Suprapubic skin (tissue), 4 donors: ENCODE data around the gene TP53TG3E. TPM values are rescaled to one million over a fixed set of nuclear protein-coding genes. Genes with fewer than 3 reads are reported as not detected.
"Not testable (repeated sequence)": the region's sequence is repeated elsewhere in the genome, so short reads cannot be mapped to it uniquely, and the experiment has no call there.

Experiments used
- DNase-seq, 2 donors: peaks; one replicate each; pipeline ENCODE4 v3.0.0-alpha.2; 2019; ENCODE audit warnings: low spot score in 2 of 2
- H3K27ac ChIP-seq: fragments of 200-600 bp; sonication (generic); one replicate; pipeline ENCODE4 v1.5.1; 2019
- H3K27me3 ChIP-seq: fragments of 200-600 bp; sonication (generic); one replicate; pipeline ENCODE4 v1.5.1; 2019
- H3K36me3 ChIP-seq: fragments of 200-600 bp; sonication (generic); one replicate; pipeline ENCODE4 v1.5.1; 2019
- H3K4me1 ChIP-seq: fragments of 200-600 bp; sonication (generic); one replicate; pipeline ENCODE4 v1.5.1; 2019
- H3K4me3 ChIP-seq: fragments of 200-600 bp; sonication (generic); one replicate; pipeline ENCODE4 v1.5.1; 2019; ENCODE audit warnings: mild to moderate bottlenecking
- H3K9me3 ChIP-seq: fragments of 200-600 bp; sonication (generic); one replicate; pipeline ENCODE4 v1.5.1; 2019
- WGBS: methylation state at CpG from one replicate; pipeline ENCODE4 v1.1.5; 2018; 5-methylcytosine and 5-hydroxymethylcytosine counted together
- total RNA-seq, 4 donors: library from RNA; depleted of rRNA; stranded (reverse); fragments of >200 nt; gene quantifications; one replicate each; pipeline ENCODE4 v1.1.0, GENCODE V29; 2016

Gene TP53TG3E
- not detected for total RNA-seq

GRCh38 chr16:33304006-33304405 lies at the start of gene TP53TG3E:
Gene TP53TG3E, plus strand, starts transcription at chr16:33304306. Its CDS starts 68 bp downstream, at chr16:33304374.
- not testable (repeated sequence) for H3K36me3 ChIP-seq, H3K9me3 ChIP-seq, H3K4me1 ChIP-seq, H3K27ac ChIP-seq, H3K4me3 ChIP-seq, H3K27me3 ChIP-seq, DNase-seq
- no CpG with 5 or more reads among the region's 25 CpGs for WGBS

GRCh38 chr16:33336226-33337012 lies 32.3 kb downstream of the TP53TG3E start:
- not testable (repeated sequence) for H3K36me3 ChIP-seq, H3K4me1 ChIP-seq, H3K4me3 ChIP-seq, H3K27me3 ChIP-seq, H3K27ac ChIP-seq
- 47% methylated on average over 4 of the region's 4 CpGs for WGBS
- H3K9me3 ChIP-seq: peaks cover 13% of the 10 kb centered on the region
- peak in 1 of 2 donors; percentile 96 for DNase-seq

GRCh38 chr16:33337627-33338542 lies 33.8 kb downstream of the TP53TG3E start:
- WGBS: 60% methylated on average over 5 of the region's 5 CpGs
- DNase-seq: peak in 1 of 2 donors; percentile 96

GRCh38 chr16:33338543-33338951 lies 34.4 kb downstream of the TP53TG3E start:
- WGBS: 39% methylated on average over 1 of the region's 2 CpGs
- not testable (repeated sequence) for H3K4me1 ChIP-seq, H3K36me3 ChIP-seq, H3K4me3 ChIP-seq, H3K27me3 ChIP-seq, H3K27ac ChIP-seq
- H3K9me3 ChIP-seq: peaks cover 13% of the 10 kb centered on the region
- DNase-seq: peak in 1 of 2 donors; percentile 87

More at GRCh38 chr16:33337627-33338542, 33.8 kb downstream of the TP53TG3E start:
- H3K27ac ChIP-seq, H3K4me3 ChIP-seq, H3K36me3 ChIP-seq, H3K27me3 ChIP-seq, H3K4me1 ChIP-seq: not testable (repeated sequence)
- H3K9me3 ChIP-seq: peaks cover 13% of the 10 kb centered on the region

GRCh38 chr16:33339093-33340061 lies 35.3 kb downstream of the TP53TG3E start:
- 66% methylated on average over 4 of the region's 4 CpGs for WGBS
- DNase-seq: peak in 1 of 2 donors; percentile 95

More at GRCh38 chr16:33339093-33340061, 35.3 kb downstream of the TP53TG3E start:
- not testable (repeated sequence) for H3K27me3 ChIP-seq, H3K4me3 ChIP-seq, H3K36me3 ChIP-seq, H3K4me1 ChIP-seq, H3K27ac ChIP-seq
- H3K9me3 ChIP-seq: peaks cover 13% of the 10 kb centered on the region

Other genes starting within 250 kb of the TP53TG3E start
- not detected for gene TP53TG3C, start 110.1 kb upstream of the TP53TG3E start, total RNA-seq
- not detected for gene TP53TG3B, start 56.5 kb downstream of the TP53TG3E start, total RNA-seq
- gene TP53TG3F, start 155.3 kb downstream of the TP53TG3E start, total RNA-seq: not detected